Fibroblast of skin of left quadriceps (primary cell): ENCODE results near the gene TPO.
"Not testable (repeated sequence)": the region's sequence is repeated elsewhere in the genome, so short reads cannot be mapped to it uniquely, and the experiment has no call there.

Source experiments
- DNase-seq, 2 experiments: peaks; one replicate each; pipeline ENCODE4 v3.0.0-alpha.2; 2013; ENCODE audit warnings: low read depth in 2 of 2

The TPO gene

GRCh38 chr2:1413156-1413710 is at the start of gene TPO:
Gene TPO (plus strand): TSS chr2:1413463. CDS start chr2:1414409, 946 bp downstream.
- no peak for DNase-seq

- no peak for DNase-seq
Measured at GRCh38 chr2:1366546-1367134, 46.6 kb upstream of the TPO start.

GRCh38 chr2:1367601-1368000 is 45.7 kb upstream of the TPO start:
- no peak for DNase-seq

- no peak for DNase-seq
Measured at GRCh38 chr2:1369905-1370304, 43.4 kb upstream of the TPO start.

GRCh38 chr2:1370461-1370860 is 42.8 kb upstream of the TPO start:
- DNase-seq = no peak

- DNase-seq = no peak
Measured at GRCh38 chr2:1371082-1371481, 42.2 kb upstream of the TPO start.

GRCh38 chr2:1373830-1374229 is 39.4 kb upstream of the TPO start:
- no peak for DNase-seq

- DNase-seq = no peak
Measured at GRCh38 chr2:1374287-1374686, 39.0 kb upstream of the TPO start.

GRCh38 chr2:1375794-1376193 is 37.5 kb upstream of the TPO start:
- no peak for DNase-seq

GRCh38 chr2:1377473-1377872 is 35.8 kb upstream of the TPO start:
- no peak for DNase-seq

- DNase-seq = no peak
Measured at GRCh38 chr2:1378456-1379150, 34.7 kb upstream of the TPO start.

- DNase-seq = no peak
Measured at GRCh38 chr2:1381644-1382043, 31.6 kb upstream of the TPO start.

GRCh38 chr2:1387954-1388725 is 25.1 kb upstream of the TPO start:
- DNase-seq = not testable (repeated sequence)

- not testable (repeated sequence) for DNase-seq
Measured at GRCh38 chr2:1390118-1390517, 23.1 kb upstream of the TPO start.

GRCh38 chr2:1393321-1393720 is 19.9 kb upstream of the TPO start:
- DNase-seq = no peak

GRCh38 chr2:1394709-1395408 is 18.4 kb upstream of the TPO start:
- no peak for DNase-seq

GRCh38 chr2:1397350-1397749 is 15.9 kb upstream of the TPO start:
- DNase-seq = no peak

- no peak for DNase-seq
Measured at GRCh38 chr2:1398191-1398590, 15.1 kb upstream of the TPO start.

GRCh38 chr2:1400943-1401735 is 12.1 kb upstream of the TPO start:
- no peak for DNase-seq

GRCh38 chr2:1402064-1402463 is 11.2 kb upstream of the TPO start:
- DNase-seq = no peak

GRCh38 chr2:1403565-1403964 is 9.7 kb upstream of the TPO start:
- no peak for DNase-seq
